ENCODE measurements around the gene TMEM38B.
A peak's percentile ranks its signal among the peaks of the same experiment; 100 is the strongest.
"Not testable (repeated sequence)": the region's sequence is repeated elsewhere in the genome, so short reads cannot be mapped to it uniquely, and the experiment has no call there.

Gene TMEM38B

GRCh38 chr9:105735366-105735765 lies 41.0 kb downstream of the TMEM38B start:
- Histone ChIP-seq H3K4me1 (ENCODE audit: control extremely low read depth in 1 of 4, control insufficient read depth in 4 of 4, insufficient read depth in 4 of 4, low read length in 3 of 4) (no peaks in the 10 kb centered on the region), H3K27ac (ENCODE audit: insufficient read depth in 1 of 2, low read depth in 1 of 2, low read length in 2 of 2, poor library complexity in 1 of 2, severe bottlenecking in 2 of 2) (no peak overlapping the region), H3K36me3 (ENCODE audit: control insufficient read depth in 4 of 4, insufficient read depth in 4 of 4, low read length in 3 of 4) (peaks cover 14 to 57% (median 25%) of the 10 kb centered on the region in 4 experiments), H3K27me3 (replicated peaks in 2 of 5; ENCODE audit: control insufficient read depth in 4 of 5, insufficient read depth in 5 of 5, low read length in 4 of 5) (no peaks in the 10 kb centered on the region), H3K4me3 (ENCODE audit: control insufficient read depth in 1 of 7, extremely low read depth in 1 of 7, insufficient read depth in 4 of 7, low read depth in 2 of 7, low read length in 6 of 7) (no peak overlapping the region), H3K9me3 (ENCODE audit: control extremely low read depth in 1 of 5, control insufficient read depth in 4 of 5, insufficient read depth in 2 of 5, low read depth in 1 of 5, low read length in 4 of 5) (peaks cover 13 to 54% (median 27%) of the 10 kb centered on the region in 5 experiments)
- ChIA-PET POLR2A (no interaction called here), CTCF (interaction anchor here (0.7 to 1.6 kb wide), 3 partner anchors 11 to 18 kb away, joined by 3 to 4 read pairs (median 3); no protein-coding TSS in a partner anchor)
- peak; percentile 27 to 77 (median 66) for DNase-seq

GRCh38 chr9:105737205-105737604 lies 42.9 kb downstream of the TMEM38B start:
- H3K9me3 ChIP-seq (ENCODE audit: control extremely low read depth in 1 of 5, control insufficient read depth in 4 of 5, insufficient read depth in 2 of 5, low read depth in 1 of 5, low read length in 4 of 5): peaks cover 13 to 52% (median 27%) of the 10 kb centered on the region in 5 experiments
- no peaks in the 10 kb centered on the region for H3K4me1 ChIP-seq (ENCODE audit: control extremely low read depth in 1 of 4, control insufficient read depth in 4 of 4, insufficient read depth in 4 of 4, low read length in 3 of 4)
- no peaks in the 10 kb centered on the region for H3K27me3 ChIP-seq (replicated peaks in 2 of 5; ENCODE audit: control insufficient read depth in 4 of 5, insufficient read depth in 5 of 5, low read length in 4 of 5)
- H3K4me3 ChIP-seq (ENCODE audit: control insufficient read depth in 1 of 7, extremely low read depth in 1 of 7, insufficient read depth in 4 of 7, low read depth in 2 of 7, low read length in 6 of 7): no peak overlapping the region
- CTCF ChIA-PET: no interaction called here
- DNase-seq: no peak
- POLR2A ChIA-PET: no interaction called here
- H3K27ac ChIP-seq (ENCODE audit: insufficient read depth in 1 of 2, low read depth in 1 of 2, low read length in 2 of 2, poor library complexity in 1 of 2, severe bottlenecking in 2 of 2): no peak overlapping the region
- WGBS (ENCODE audit: insufficient coverage): 100% methylated on average over 4 of the region's 4 CpGs
- peaks cover 18 to 72% (median 30%) of the 10 kb centered on the region in 4 experiments for H3K36me3 ChIP-seq (ENCODE audit: control insufficient read depth in 4 of 4, insufficient read depth in 4 of 4, low read length in 3 of 4)

- DNase-seq: no peak
- Histone ChIP-seq H3K27me3 (replicated peaks in 2 of 5; ENCODE audit: control insufficient read depth in 4 of 5, insufficient read depth in 5 of 5, low read length in 4 of 5) (no peaks in the 10 kb centered on the region), H3K36me3 (ENCODE audit: control insufficient read depth in 4 of 4, insufficient read depth in 4 of 4, low read length in 3 of 4) (peaks cover 10 to 46% (median 18%) of the 10 kb centered on the region in 4 experiments), H3K4me1 (ENCODE audit: control extremely low read depth in 1 of 4, control insufficient read depth in 4 of 4, insufficient read depth in 4 of 4, low read length in 3 of 4) (no peaks in the 10 kb centered on the region), H3K9me3 (ENCODE audit: control extremely low read depth in 1 of 5, control insufficient read depth in 4 of 5, insufficient read depth in 2 of 5, low read depth in 1 of 5, low read length in 4 of 5) (peaks cover 0 to 15% (median 11%) of the 10 kb centered on the region in 5 experiments), H3K27ac (ENCODE audit: insufficient read depth in 1 of 2, low read depth in 1 of 2, low read length in 2 of 2, poor library complexity in 1 of 2, severe bottlenecking in 2 of 2) (no peak overlapping the region), H3K4me3 (ENCODE audit: control insufficient read depth in 1 of 7, extremely low read depth in 1 of 7, insufficient read depth in 4 of 7, low read depth in 2 of 7, low read length in 6 of 7) (no peak overlapping the region)
- ChIA-PET CTCF (no interaction called here), POLR2A (no interaction called here)
These were observed 47.7 kb downstream of the TMEM38B start for GRCh38 chr9:105742088-105742487.

- Histone ChIP-seq H3K36me3 (ENCODE audit: control insufficient read depth in 4 of 4, insufficient read depth in 4 of 4, low read length in 3 of 4) (peaks cover 21 to 49% (median 35%) of the 10 kb centered on the region in 4 experiments), H3K9me3 (ENCODE audit: control extremely low read depth in 1 of 5, control insufficient read depth in 4 of 5, insufficient read depth in 2 of 5, low read depth in 1 of 5, low read length in 4 of 5) (peaks cover 11 to 33% (median 22%) of the 10 kb centered on the region in 5 experiments)
- DNase-seq; CTCF ChIA-PET; H3K4me3 ChIP-seq (ENCODE audit: control insufficient read depth in 1 of 7, extremely low read depth in 1 of 7, insufficient read depth in 4 of 7, low read depth in 2 of 7, low read length in 6 of 7); H3K27me3 ChIP-seq (replicated peaks in 2 of 5; ENCODE audit: control insufficient read depth in 4 of 5, insufficient read depth in 5 of 5, low read length in 4 of 5); H3K4me1 ChIP-seq (ENCODE audit: control extremely low read depth in 1 of 4, control insufficient read depth in 4 of 4, insufficient read depth in 4 of 4, low read length in 3 of 4); H3K27ac ChIP-seq (ENCODE audit: insufficient read depth in 1 of 2, low read depth in 1 of 2, low read length in 2 of 2, poor library complexity in 1 of 2, severe bottlenecking in 2 of 2); POLR2A ChIA-PET: not testable (repeated sequence)
- no CpG with 5 or more reads among the region's 3 CpGs for WGBS (ENCODE audit: insufficient coverage)
These were observed 53.0 kb downstream of the TMEM38B start for GRCh38 chr9:105747325-105747724.

- Histone ChIP-seq H3K4me1 (ENCODE audit: control extremely low read depth in 1 of 4, control insufficient read depth in 4 of 4, insufficient read depth in 4 of 4, low read length in 3 of 4) (no peaks in the 10 kb centered on the region), H3K4me3 (ENCODE audit: control insufficient read depth in 1 of 7, extremely low read depth in 1 of 7, insufficient read depth in 4 of 7, low read depth in 2 of 7, low read length in 6 of 7) (no peak overlapping the region), H3K36me3 (ENCODE audit: control insufficient read depth in 4 of 4, insufficient read depth in 4 of 4, low read length in 3 of 4) (peaks cover 23 to 59% (median 42%) of the 10 kb centered on the region in 4 experiments), H3K27me3 (replicated peaks in 2 of 5; ENCODE audit: control insufficient read depth in 4 of 5, insufficient read depth in 5 of 5, low read length in 4 of 5) (no peaks in the 10 kb centered on the region), H3K9me3 (ENCODE audit: control extremely low read depth in 1 of 5, control insufficient read depth in 4 of 5, insufficient read depth in 2 of 5, low read depth in 1 of 5, low read length in 4 of 5) (peaks cover 14 to 60% (median 36%) of the 10 kb centered on the region in 5 experiments), H3K27ac (ENCODE audit: insufficient read depth in 1 of 2, low read depth in 1 of 2, low read length in 2 of 2, poor library complexity in 1 of 2, severe bottlenecking in 2 of 2) (no peak overlapping the region)
- POLR2A ChIA-PET: no interaction called here
- WGBS (ENCODE audit: insufficient coverage): 100% methylated on average over 4 of the region's 4 CpGs
- DNase-seq: no peak
- CTCF ChIA-PET: no interaction called here
These were observed 57.4 kb downstream of the TMEM38B start for GRCh38 chr9:105751761-105752160.

- Histone ChIP-seq H3K36me3 (ENCODE audit: control insufficient read depth in 4 of 4, insufficient read depth in 4 of 4, low read length in 3 of 4) (peaks cover 3 to 19% (median 7%) of the 10 kb centered on the region in 4 experiments), H3K27ac (ENCODE audit: insufficient read depth in 1 of 2, low read depth in 1 of 2, low read length in 2 of 2, poor library complexity in 1 of 2, severe bottlenecking in 2 of 2) (no peak overlapping the region), H3K9me3 (ENCODE audit: control extremely low read depth in 1 of 5, control insufficient read depth in 4 of 5, insufficient read depth in 2 of 5, low read depth in 1 of 5, low read length in 4 of 5) (peaks cover 0 to 38% (median 12%) of the 10 kb centered on the region in 5 experiments), H3K4me1 (ENCODE audit: control extremely low read depth in 1 of 4, control insufficient read depth in 4 of 4, insufficient read depth in 4 of 4, low read length in 3 of 4) (no peaks in the 10 kb centered on the region), H3K27me3 (replicated peaks in 2 of 5; ENCODE audit: control insufficient read depth in 4 of 5, insufficient read depth in 5 of 5, low read length in 4 of 5) (no peaks in the 10 kb centered on the region), H3K4me3 (ENCODE audit: control insufficient read depth in 1 of 7, extremely low read depth in 1 of 7, insufficient read depth in 4 of 7, low read depth in 2 of 7, low read length in 6 of 7) (no peak overlapping the region)
- WGBS (ENCODE audit: insufficient coverage): 98% methylated on average over 11 of the region's 12 CpGs
- POLR2A ChIA-PET: no interaction called here
- CTCF ChIA-PET: no interaction called here
- no peak for DNase-seq
These were observed 63.3 kb downstream of the TMEM38B start for GRCh38 chr9:105757496-105758251.

- H3K36me3 ChIP-seq (ENCODE audit: control insufficient read depth in 4 of 4, insufficient read depth in 4 of 4, low read length in 3 of 4): peaks cover 3 to 11% (median 4%) of the 10 kb centered on the region in 4 experiments
- WGBS (ENCODE audit: insufficient coverage): 100% methylated on average over 8 of the region's 8 CpGs
- peaks cover 0 to 19% (median 3%) of the 10 kb centered on the region in 5 experiments for H3K9me3 ChIP-seq (ENCODE audit: control extremely low read depth in 1 of 5, control insufficient read depth in 4 of 5, insufficient read depth in 2 of 5, low read depth in 1 of 5, low read length in 4 of 5)
- no peak for DNase-seq
- CTCF ChIA-PET: no interaction called here
- H3K27me3 ChIP-seq (replicated peaks in 2 of 5; ENCODE audit: control insufficient read depth in 4 of 5, insufficient read depth in 5 of 5, low read length in 4 of 5): no peaks in the 10 kb centered on the region
- H3K27ac ChIP-seq (ENCODE audit: insufficient read depth in 1 of 2, low read depth in 1 of 2, low read length in 2 of 2, poor library complexity in 1 of 2, severe bottlenecking in 2 of 2): no peak overlapping the region
- no peak overlapping the region for H3K4me3 ChIP-seq (ENCODE audit: control insufficient read depth in 1 of 7, extremely low read depth in 1 of 7, insufficient read depth in 4 of 7, low read depth in 2 of 7, low read length in 6 of 7)
- no peaks in the 10 kb centered on the region for H3K4me1 ChIP-seq (ENCODE audit: control extremely low read depth in 1 of 4, control insufficient read depth in 4 of 4, insufficient read depth in 4 of 4, low read length in 3 of 4)
- POLR2A ChIA-PET: no interaction called here
These were observed 65.7 kb downstream of the TMEM38B start for GRCh38 chr9:105760053-105760452.

Data from common myeloid progenitor, CD34-positive (primary cell).